ENCODE results near the gene GARIN5A.

DNA sequence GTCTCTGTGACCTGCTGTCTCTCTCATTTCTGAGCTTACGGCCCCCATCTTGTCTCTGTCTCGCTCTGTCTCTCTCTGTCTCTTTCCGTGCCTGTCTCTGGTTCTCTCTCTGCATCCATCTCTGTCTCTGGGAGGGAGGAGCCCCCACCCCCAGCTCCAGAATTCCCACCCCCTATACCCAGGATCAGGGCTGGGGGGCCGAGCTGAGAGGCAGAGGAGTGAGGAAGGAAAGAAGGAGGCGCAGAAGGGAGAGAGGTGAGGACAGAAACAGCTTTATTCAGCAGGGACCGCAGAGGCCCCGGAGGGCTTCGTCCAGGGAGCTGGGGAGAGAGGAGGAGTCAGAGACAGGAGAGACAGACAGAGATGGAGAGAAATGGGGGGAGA lies 20.4 kb upstream of the GARIN5A start:
- TF ChIP-seq, protein P1, sequence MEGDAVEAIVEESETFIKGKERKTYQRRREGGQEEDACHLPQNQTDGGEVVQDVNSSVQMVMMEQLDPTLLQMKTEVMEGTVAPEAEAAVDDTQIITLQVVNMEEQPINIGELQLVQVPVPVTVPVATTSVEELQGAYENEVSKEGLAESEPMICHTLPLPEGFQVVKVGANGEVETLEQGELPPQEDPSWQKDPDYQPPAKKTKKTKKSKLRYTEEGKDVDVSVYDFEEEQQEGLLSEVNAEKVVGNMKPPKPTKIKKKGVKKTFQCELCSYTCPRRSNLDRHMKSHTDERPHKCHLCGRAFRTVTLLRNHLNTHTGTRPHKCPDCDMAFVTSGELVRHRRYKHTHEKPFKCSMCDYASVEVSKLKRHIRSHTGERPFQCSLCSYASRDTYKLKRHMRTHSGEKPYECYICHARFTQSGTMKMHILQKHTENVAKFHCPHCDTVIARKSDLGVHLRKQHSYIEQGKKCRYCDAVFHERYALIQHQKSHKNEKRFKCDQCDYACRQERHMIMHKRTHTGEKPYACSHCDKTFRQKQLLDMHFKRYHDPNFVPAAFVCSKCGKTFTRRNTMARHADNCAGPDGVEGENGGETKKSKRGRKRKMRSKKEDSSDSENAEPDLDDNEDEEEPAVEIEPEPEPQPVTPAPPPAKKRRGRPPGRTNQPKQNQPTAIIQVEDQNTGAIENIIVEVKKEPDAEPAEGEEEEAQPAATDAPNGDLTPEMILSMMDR (IDR thresholded peaks at IDR 0.05): no peak
- TF ChIP-seq POLR2A (IDR thresholded peaks at IDR 0.05): no peak
